GM12891 (cell line): Measurements from ENCODE around the gene ZNF543.

Experiments
- DNase-seq: peaks from one replicate; pipeline ENCODE4 v3.0.0; 2011; ENCODE audit warnings: low spot score; ENCODE audit not compliant: insufficient read length
- FAIRE-seq: peaks from 2 replicates; lab custom pipeline; 2011; peaks lifted over from hg19 to GRCh38; lab: Jason Lieb, UNC
- PAX5 ChIP-seq: IDR thresholded peaks from 2 replicates; pipeline ENCODE4 v1.6.1; 2011; ENCODE audit warnings: low read length, moderate library complexity, mild to moderate bottlenecking; ENCODE audit not compliant: insufficient read depth, severe bottlenecking
- POLR2A ChIP-seq: IDR thresholded peaks from 2 replicates; pipeline ENCODE4 v1.6.1; 2011; ENCODE audit warnings: low read depth, low read length, control low read depth
- POLR2AphosphoS5 ChIP-seq: IDR thresholded peaks from 2 replicates; pipeline ENCODE4 v1.6.1; 2011; ENCODE audit warnings: low read depth, low read length, control low read depth
- POU2F2 ChIP-seq: IDR thresholded peaks from 2 replicates; pipeline ENCODE4 v1.6.1; 2011; ENCODE audit warnings: low read depth, mild to moderate bottlenecking, control low read depth, low read length, moderate library complexity
- SPI1 ChIP-seq: IDR thresholded peaks from 2 replicates; pipeline ENCODE4 v1.6.1; 2011; ENCODE audit warnings: low read depth, low read length, control low read depth
- TAF1 ChIP-seq: IDR thresholded peaks from 2 replicates; pipeline ENCODE4 v1.6.1; 2011; ENCODE audit warnings: low read depth, low read length, control low read depth

The ZNF543 gene

GRCh38 chr19:57282011-57282643, 38.1 kb upstream of the ZNF543 start:
- peak; percentile 20 for FAIRE-seq
- TF ChIP-seq PAX5 (no peak), TAF1 (no peak), SPI1 (no peak), POLR2A (no peak), POU2F2 (no peak), POLR2AphosphoS5 (no peak)

GRCh38 chr19:57288373-57288772, 31.9 kb upstream of the ZNF543 start:
- DNase-seq (no peak), FAIRE-seq (no peak)
- TF ChIP-seq SPI1 (peak; percentile 65), TAF1 (no peak), POU2F2 (no peak), POLR2AphosphoS5 (no peak), PAX5 (no peak), POLR2A (0 out of 2 replicates have a peak, but pooled peaks have one; percentile 18)

More at GRCh38 chr19:57282011-57282643, 38.1 kb upstream of the ZNF543 start:
- DNase-seq: no peak

GRCh38 chr19:57290970-57291369, 29.3 kb upstream of the ZNF543 start:
- no peak for FAIRE-seq
- TF ChIP-seq POU2F2: no peak
- no peak for TF ChIP-seq POLR2A
- TF ChIP-seq POLR2AphosphoS5: no peak
- no peak for TF ChIP-seq SPI1
- no peak for TF ChIP-seq TAF1
- no peak for TF ChIP-seq PAX5
- DNase-seq: no peak

GRCh38 chr19:57292547-57292946, 27.7 kb upstream of the ZNF543 start:
- no peak for FAIRE-seq
- DNase-seq: no peak
- TF ChIP-seq POU2F2 (no peak), PAX5 (no peak), POLR2A (no peak), POLR2AphosphoS5 (no peak), SPI1 (no peak), TAF1 (no peak)

GRCh38 chr19:57293719-57294118, 26.6 kb upstream of the ZNF543 start:
- no peak for TF ChIP-seq POU2F2
- no peak for TF ChIP-seq POLR2A
- no peak for TF ChIP-seq SPI1
- no peak for TF ChIP-seq TAF1
- TF ChIP-seq PAX5: no peak
- TF ChIP-seq POLR2AphosphoS5: no peak
- FAIRE-seq (no peak), DNase-seq (no peak)

- no peak for FAIRE-seq
- no peak for TF ChIP-seq PAX5
- TF ChIP-seq SPI1: no peak
- no peak for TF ChIP-seq TAF1
- DNase-seq: no peak
Measured at GRCh38 chr19:57302020-57302465, 18.2 kb upstream of the ZNF543 start.

- FAIRE-seq: no peak
- no peak for TF ChIP-seq PAX5
- peak; percentile 35; the same call in 1 of the 2 replicates for TF ChIP-seq POLR2A
- TF ChIP-seq POLR2AphosphoS5: peak; percentile 62
- no peak for TF ChIP-seq TAF1
- TF ChIP-seq POU2F2: peak; percentile 13; the same call in 1 of the 2 replicates
- TF ChIP-seq SPI1: no peak
- DNase-seq: no peak
Measured at GRCh38 chr19:57302727-57303401, 17.4 kb upstream of the ZNF543 start.

GRCh38 chr19:57305056-57305455, 15.2 kb upstream of the ZNF543 start:
- FAIRE-seq: no peak
- DNase-seq: no peak
- TF ChIP-seq POLR2A: no peak
- no peak for TF ChIP-seq PAX5

- TF ChIP-seq PAX5 (no peak), TAF1 (no peak), POU2F2 (no peak), POLR2AphosphoS5 (peak; percentile 57; the same call in 1 of the 2 replicates), POLR2A (no peak; the same call in 1 of the 2 replicates), SPI1 (no peak)
Measured at GRCh38 chr19:57308514-57308913, 11.8 kb upstream of the ZNF543 start.

GRCh38 chr19:57310792-57311191, 9.5 kb upstream of the ZNF543 start:
- TF ChIP-seq POLR2A (no peak), POU2F2 (no peak), TAF1 (no peak), PAX5 (no peak), POLR2AphosphoS5 (no peak), SPI1 (no peak)
- DNase-seq (no peak), FAIRE-seq (no peak)

More at GRCh38 chr19:57308514-57308913, 11.8 kb upstream of the ZNF543 start:
- no peak for DNase-seq
- FAIRE-seq: no peak
